GM12878 (cell line): ENCODE data around the gene ZDHHC22. TPM values are rescaled to one million over a fixed set of nuclear protein-coding genes. Genes with fewer than 3 reads are reported as not detected.

Source experiments
- ATAC-seq: fragments of 200-7000 bp; cut with Tn5 transposase; 3 replicates; pipeline ENCODE4 v1.9.1; 2020; ENCODE audit warnings: mild to moderate bottlenecking, moderate library complexity
- BruUV-seq: library from RNA; stranded (reverse); fragments of 400-500 nt; replicated peaks from 2 replicates; lab custom pipeline; 2021; lab: Mats Ljungman, UMichigan
- CTCF ChIA-PET: fragments of 300-600 bp; sonication (Branson Sonifier 250); formaldehyde crosslinking; extraction: SDS; loops from one replicate; lab custom pipeline; 2021; ENCODE audit warnings: inconsistent platforms; lab: Yijun Ruan, JAX
- POLR2A ChIA-PET: fragments of 350-600 bp; formaldehyde crosslinking; extraction: SDS; loops from one replicate; lab custom pipeline; 2021; ENCODE audit warnings: inconsistent platforms; lab: Charles Lee
- RAD21 ChIA-PET: fragments of 300-600 bp; sonication (Branson Sonifier 250); formaldehyde crosslinking; loops from one replicate; lab custom pipeline; 2023; ENCODE audit warnings: antibody characterized with exemption; ENCODE audit not compliant: unreplicated experiment; lab: Charles Lee
- SMC1A ChIA-PET: fragments of 300-600 bp; sonication (Branson Sonifier 250); formaldehyde crosslinking; loops from one replicate; lab custom pipeline; 2023; ENCODE audit not compliant: unreplicated experiment, uncharacterized antibody; lab: Charles Lee
- DNase-seq: peaks from one replicate; pipeline ENCODE4 v3.0.0-alpha.2; 2011; ENCODE audit warnings: low read depth, low spot score
- FAIRE-seq: peaks from 3 replicates; lab custom pipeline; 2011; peaks lifted over from hg19 to GRCh38; lab: Jason Lieb, UNC
- H2AFZ ChIP-seq: 2 replicates; pipeline ENCODE4 v1.6.0; 2011; ENCODE audit warnings: low read depth, low read length, control low read depth; ENCODE audit not compliant: control insufficient read depth
- H3K27ac ChIP-seq: 2 replicates; pipeline ENCODE4 v1.5.1; 2011; ENCODE audit warnings: control low read depth; ENCODE audit not compliant: control insufficient read depth, insufficient read depth
- H3K27me3 ChIP-seq, 2 experiments: replicated peaks in 1 of 2; 2 replicates each; pipeline versions ENCODE4 v1.6.0 to v1.6.1; 2011; ENCODE audit warnings: low read length in 1 of 2; ENCODE audit not compliant: control insufficient read depth in 2 of 2, insufficient read depth in 2 of 2
- H3K36me3 ChIP-seq, 2 experiments: 2 replicates each; pipeline ENCODE4 v1.5.1; 2011; ENCODE audit warnings: low read length in 1 of 2; ENCODE audit not compliant: control insufficient read depth in 2 of 2, insufficient read depth in 2 of 2
- H3K4me1 ChIP-seq: 2 replicates; pipeline ENCODE4 v1.6.1; 2011; ENCODE audit warnings: mild to moderate bottlenecking, low read length, moderate library complexity, mixed read lengths; ENCODE audit not compliant: control insufficient read depth, insufficient read depth
- H3K4me2 ChIP-seq: 2 replicates; pipeline ENCODE4 v1.6.0; 2011; ENCODE audit warnings: control low read depth; ENCODE audit not compliant: control insufficient read depth, insufficient read depth
- H3K4me3 ChIP-seq: fragments of 200-600 bp; sonication (generic); 2 replicates; pipeline ENCODE4 v1.5.1; 2016
- H3K79me2 ChIP-seq: 2 replicates; pipeline ENCODE4 v1.6.0; 2011; ENCODE audit warnings: low read length; ENCODE audit not compliant: control insufficient read depth, insufficient read depth
- H3K9ac ChIP-seq: 2 replicates; pipeline ENCODE4 v1.8.0; 2011; ENCODE audit warnings: low read length, control low read depth, mixed read lengths; ENCODE audit not compliant: control insufficient read depth, insufficient read depth
- H3K9me3 ChIP-seq: replicated peaks from 3 replicates; pipeline ENCODE4 v1.5.1; 2011; ENCODE audit warnings: mild to moderate bottlenecking, low read length; ENCODE audit not compliant: control insufficient read depth, insufficient read depth
- H4K20me1 ChIP-seq: 2 replicates; pipeline ENCODE4 v1.6.0; 2011; ENCODE audit not compliant: control insufficient read depth, insufficient read depth
- ATF7 ChIP-seq: fragments of 450-650 bp; IDR thresholded peaks from 2 replicates; pipeline ENCODE4 v1.6.1; 2016; ENCODE audit warnings: low read depth, mild to moderate bottlenecking
- BMI1 ChIP-seq: fragments of 450-650 bp; IDR thresholded peaks from 2 replicates; pipeline ENCODE4 v1.6.1; 2016; ENCODE audit warnings: mild to moderate bottlenecking, moderate library complexity, borderline replicate concordance
- WGBS: methylation state at CpG from one replicate; pipeline ENCODE4 v1.1.6; 2016; ENCODE audit warnings: low lambda C conversion rate; ENCODE audit not compliant: insufficient replicate concordance, insufficient coverage; ENCODE audit errors: missing lambda C conversion rate; 5-methylcytosine and 5-hydroxymethylcytosine counted together
- in situ Hi-C: fragments of 300-500 bp; cut with MboI; formaldehyde crosslinking; loops from 9 replicates; pipeline ENCODE4 v1.14.3; 2018; ENCODE audit warnings: mixed read lengths
- intact Hi-C: fragments of 100-400 bp; cut with micrococcal nuclease; formaldehyde crosslinking; loops from one replicate; pipeline ENCODE4 v1.14.2; 2022; ENCODE audit not compliant: unreplicated experiment
- polyA plus RNA-seq, 11 experiments: library from polyadenylated mRNA; depleted of rRNA in 4 of 11; unstranded in 6 of 11; stranded (reverse) in 5 of 11; fragments of >200 nt; fragmentation: Nextera tagmentation in 4 of 11; fragmentation: Illumina TruSeq in 1 of 11; extraction: Ambion mirVana in 4 of 11; extraction: Trizol in 1 of 11; gene quantifications; 1 replicate in 1 of 11; 2 replicates in 10 of 11; pipeline versions ENCODE4 v1.2.1 to v1.2.3, GENCODE V29; 2011 to 2016; ENCODE audit warnings: inconsistent platforms in 2 of 11, missing spikeins in 2 of 11, low read depth in 1 of 11
- total RNA-seq, 4 experiments: library from RNA; depleted of rRNA in 3 of 4; stranded (reverse); fragments of >200 nt in 3 of 4; fragmentation: Illumina TruSeq in 1 of 4; extraction: Trizol in 1 of 4; gene quantifications; 2 replicates each; pipeline versions ENCODE4 v1.2.1 to v1.2.3, GENCODE V29; 2013 to 2021
- TF ChIP-seq, protein P1 (sequence below): fragments of 450-650 bp; conservative IDR thresholded peaks from 2 replicates; pipeline ENCODE4 v1.6.1; 2017; ENCODE audit warnings: mild to moderate bottlenecking, moderate library complexity

Gene ZDHHC22
- total and polyA plus RNA-seq, 10 of the 15 experiments (the other 5 are each of a cell fraction or from before 2014, with no cell fraction given): 0.06 TPM; not detected in 9

DNA sequence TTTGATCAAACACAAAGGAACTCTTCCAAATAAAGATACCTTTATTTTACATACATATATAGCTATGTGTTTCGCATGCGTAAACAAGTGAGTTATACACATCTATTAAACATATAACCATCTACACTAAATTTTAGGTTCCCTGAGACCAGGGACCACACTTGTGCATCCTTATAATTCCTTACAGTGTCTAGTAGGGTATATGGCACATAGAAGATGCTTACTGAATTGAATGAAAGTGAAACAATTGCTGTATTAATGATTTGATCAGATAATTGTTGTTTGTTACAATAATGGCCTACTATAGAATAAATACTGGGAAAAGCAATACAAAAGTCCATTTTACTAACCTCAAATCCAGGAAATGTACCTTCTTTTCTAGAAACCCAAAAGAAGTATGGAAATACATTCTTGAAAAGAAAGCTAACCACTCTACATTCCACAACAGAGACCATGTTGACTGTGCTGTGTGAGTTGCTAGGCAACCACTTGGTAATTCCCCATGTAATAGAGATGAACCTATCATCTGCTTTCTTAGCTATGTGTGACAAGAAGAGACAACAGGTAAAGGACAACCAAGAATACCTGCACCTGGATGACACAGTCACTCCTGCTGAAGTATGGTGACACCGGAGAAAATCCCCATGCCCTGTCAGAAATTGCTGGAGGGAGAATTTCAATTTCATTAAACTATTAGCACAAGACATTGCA is 55.4 kb downstream of the ZDHHC22 start:
- Histone ChIP-seq H3K9me3 (peaks cover 4% of the 10 kb centered on the region), H3K27me3 (no peaks in the 10 kb centered on the region; a peak in 1 of 4 replicates), H3K36me3 (no peaks in the 10 kb centered on the region), H2AFZ (no peak overlapping the region), H4K20me1 (no peaks in the 10 kb centered on the region), H3K9ac (no peak overlapping the region), H3K4me2 (no peak overlapping the region), H3K4me3 (no peak overlapping the region), H3K79me2 (no peaks in the 10 kb centered on the region), H3K4me1 (peaks cover 21% of the 10 kb centered on the region), H3K27ac (no peak overlapping the region)
- ChIA-PET RAD21 (interaction anchor here (0.5 to 8.8 kb wide), 16 partner anchors 9 to 213 kb away, joined by 3 to 58 read pairs (median 6); no protein-coding TSS in a partner anchor), SMC1A (interaction anchor here (0.7 to 13.7 kb wide), 15 partner anchors 9 to 214 kb away, joined by 3 to 214 read pairs (median 5); partner anchors contain the start of gene CIPC), POLR2A (interaction anchor here (0.6 to 1.4 kb wide), 8 partner anchors 9 to 123 kb away, joined by 3 to 4 read pairs (median 3); no protein-coding TSS in a partner anchor), CTCF (interaction anchor here (0.6 to 20.7 kb wide), 13 partner anchors 2 to 376 kb away, joined by 3 to 719 read pairs (median 6); no protein-coding TSS in a partner anchor)
- intact Hi-C loops (no loop called here), in situ Hi-C loops (no loop called here)
- 92% methylated on average over 3 of the region's 3 CpGs for WGBS
- no TSS peak for BruUV-seq
- FAIRE-seq (peak; percentile 13), ATAC-seq (peak; percentile 82), DNase-seq (no peak)
- TF ChIP-seq, protein P1, sequence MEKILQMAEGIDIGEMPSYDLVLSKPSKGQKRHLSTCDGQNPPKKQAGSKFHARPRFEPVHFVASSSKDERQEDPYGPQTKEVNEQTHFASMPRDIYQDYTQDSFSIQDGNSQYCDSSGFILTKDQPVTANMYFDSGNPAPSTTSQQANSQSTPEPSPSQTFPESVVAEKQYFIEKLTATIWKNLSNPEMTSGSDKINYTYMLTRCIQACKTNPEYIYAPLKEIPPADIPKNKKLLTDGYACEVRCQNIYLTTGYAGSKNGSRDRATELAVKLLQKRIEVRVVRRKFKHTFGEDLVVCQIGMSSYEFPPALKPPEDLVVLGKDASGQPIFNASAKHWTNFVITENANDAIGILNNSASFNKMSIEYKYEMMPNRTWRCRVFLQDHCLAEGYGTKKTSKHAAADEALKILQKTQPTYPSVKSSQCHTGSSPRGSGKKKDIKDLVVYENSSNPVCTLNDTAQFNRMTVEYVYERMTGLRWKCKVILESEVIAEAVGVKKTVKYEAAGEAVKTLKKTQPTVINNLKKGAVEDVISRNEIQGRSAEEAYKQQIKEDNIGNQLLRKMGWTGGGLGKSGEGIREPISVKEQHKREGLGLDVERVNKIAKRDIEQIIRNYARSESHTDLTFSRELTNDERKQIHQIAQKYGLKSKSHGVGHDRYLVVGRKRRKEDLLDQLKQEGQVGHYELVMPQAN: no peak
- TF ChIP-seq BMI1: peak; percentile 97
- no peak for TF ChIP-seq ATF7
